ENCODE results near the gene TXN. TPM values are rescaled to one million over a fixed set of nuclear protein-coding genes. Genes with fewer than 3 reads are reported as not detected.
A peak's percentile ranks its signal among the peaks of the same experiment; 100 is the strongest.

Gene TXN
- total and polyA plus RNA-seq, 8 donors: 148 to 308 (median 151) TPM

- intact Hi-C loops (cut with DNase I): no loop called here
- ATAC-seq: no peak
- H3K4me3 ChIP-seq: no peak overlapping the region
- H3K36me3 ChIP-seq: no peaks in the 10 kb centered on the region
- H3K9me3 ChIP-seq: no peaks in the 10 kb centered on the region
- TF ChIP-seq, protein P1, sequence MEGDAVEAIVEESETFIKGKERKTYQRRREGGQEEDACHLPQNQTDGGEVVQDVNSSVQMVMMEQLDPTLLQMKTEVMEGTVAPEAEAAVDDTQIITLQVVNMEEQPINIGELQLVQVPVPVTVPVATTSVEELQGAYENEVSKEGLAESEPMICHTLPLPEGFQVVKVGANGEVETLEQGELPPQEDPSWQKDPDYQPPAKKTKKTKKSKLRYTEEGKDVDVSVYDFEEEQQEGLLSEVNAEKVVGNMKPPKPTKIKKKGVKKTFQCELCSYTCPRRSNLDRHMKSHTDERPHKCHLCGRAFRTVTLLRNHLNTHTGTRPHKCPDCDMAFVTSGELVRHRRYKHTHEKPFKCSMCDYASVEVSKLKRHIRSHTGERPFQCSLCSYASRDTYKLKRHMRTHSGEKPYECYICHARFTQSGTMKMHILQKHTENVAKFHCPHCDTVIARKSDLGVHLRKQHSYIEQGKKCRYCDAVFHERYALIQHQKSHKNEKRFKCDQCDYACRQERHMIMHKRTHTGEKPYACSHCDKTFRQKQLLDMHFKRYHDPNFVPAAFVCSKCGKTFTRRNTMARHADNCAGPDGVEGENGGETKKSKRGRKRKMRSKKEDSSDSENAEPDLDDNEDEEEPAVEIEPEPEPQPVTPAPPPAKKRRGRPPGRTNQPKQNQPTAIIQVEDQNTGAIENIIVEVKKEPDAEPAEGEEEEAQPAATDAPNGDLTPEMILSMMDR (IDR thresholded peaks at IDR 0.05): no peak
- H3K27me3 ChIP-seq: no peaks in the 10 kb centered on the region
- H3K4me1 ChIP-seq: no peaks in the 10 kb centered on the region
- no peak overlapping the region for H3K27ac ChIP-seq
- DNase-seq: peak in 1 of 4 donors; percentile 75
These were observed 35.7 kb upstream of the TXN start for GRCh38 chr9:110291921-110292557.

- Histone ChIP-seq H3K4me1 (no peaks in the 10 kb centered on the region), H3K27ac (peak overlapping the region in 1 of 2 donors; percentile 59), H3K36me3 (no peaks in the 10 kb centered on the region), H3K27me3 (no peaks in the 10 kb centered on the region), H3K9me3 (no peaks in the 10 kb centered on the region), H3K4me3 (no peak overlapping the region)
- intact Hi-C loops (cut with DNase I): no loop called here
- no peak for DNase-seq
- ATAC-seq: no peak
- TF ChIP-seq, protein P1 (IDR thresholded peaks at IDR 0.05): no peak
These were observed 33.7 kb upstream of the TXN start for GRCh38 chr9:110290001-110290400.

DNA sequence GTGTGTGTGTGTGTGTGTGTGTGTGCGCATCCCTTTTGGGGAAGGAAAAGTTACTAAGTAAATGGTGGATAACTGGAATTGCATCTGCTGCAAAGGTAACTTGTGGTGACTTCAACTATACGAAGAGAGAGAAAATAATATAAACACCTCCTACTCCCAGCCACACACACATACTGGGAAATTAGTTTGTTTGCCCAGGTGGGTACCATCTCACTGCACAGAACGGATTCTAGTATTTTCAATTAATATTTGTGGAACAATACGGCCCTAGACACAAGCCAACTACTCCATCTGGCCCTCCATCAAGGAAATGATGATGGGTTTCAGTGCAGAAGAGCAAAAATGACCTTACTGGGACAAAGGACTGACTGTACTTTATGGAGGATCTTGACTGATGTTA is 32.2 kb upstream of the TXN start:
- no peaks in the 10 kb centered on the region for H3K36me3 ChIP-seq
- ATAC-seq (no peak), DNase-seq (no peak)
- no peak overlapping the region for H3K27ac ChIP-seq
- H3K9me3 ChIP-seq: no peaks in the 10 kb centered on the region
- no peaks in the 10 kb centered on the region for H3K27me3 ChIP-seq
- H3K4me1 ChIP-seq: no peaks in the 10 kb centered on the region
- TF ChIP-seq, protein P1 (IDR thresholded peaks at IDR 0.05): no peak
- intact Hi-C loops (cut with DNase I): no loop called here
- H3K4me3 ChIP-seq: no peak overlapping the region

GRCh38 chr9:110287289-110287680 is 31.0 kb upstream of the TXN start:
- no peak for ATAC-seq
- TF ChIP-seq, protein P1 (IDR thresholded peaks at IDR 0.05): no peak
- intact Hi-C loops (cut with DNase I): no loop called here

DNA sequence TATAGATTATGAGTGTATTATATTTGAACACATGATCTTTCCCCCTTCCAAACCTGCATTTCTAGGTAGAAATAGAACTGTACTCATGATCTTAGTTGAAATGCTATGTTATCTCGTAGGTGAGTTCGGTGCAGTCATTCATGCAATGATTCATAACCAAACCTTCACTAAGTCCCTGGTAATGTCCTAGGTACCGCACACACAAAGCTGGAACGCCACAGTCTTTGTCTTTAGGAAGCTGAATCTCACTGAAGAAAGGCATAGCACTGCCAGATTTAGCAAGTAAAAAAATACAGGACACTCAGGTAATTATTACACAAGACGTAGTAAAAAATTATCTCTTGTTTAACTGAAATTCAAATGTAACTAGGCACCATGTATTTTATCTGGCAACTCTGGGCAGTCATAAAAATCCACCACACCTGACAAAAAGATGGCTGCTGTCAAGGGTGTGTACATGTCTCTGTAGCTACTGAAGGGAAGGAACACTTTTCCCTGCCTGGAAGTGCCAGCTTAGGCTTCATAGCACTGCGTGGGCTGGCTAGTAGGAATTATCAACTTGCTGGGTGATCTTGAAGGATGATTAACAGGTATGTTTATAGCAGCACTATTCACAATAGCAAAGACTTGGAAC is 28.0 kb upstream of the TXN start:
- Histone ChIP-seq H3K9me3 (no peaks in the 10 kb centered on the region), H3K27ac (no peak overlapping the region), H3K27me3 (no peaks in the 10 kb centered on the region), H3K36me3 (no peaks in the 10 kb centered on the region), H3K4me3 (no peak overlapping the region), H3K4me1 (no peaks in the 10 kb centered on the region)
- TF ChIP-seq, protein P1 (IDR thresholded peaks at IDR 0.05): no peak
- no peak for DNase-seq
- intact Hi-C loops (cut with DNase I): no loop called here
- ATAC-seq: no peak

More at GRCh38 chr9:110287289-110287680, 31.0 kb upstream of the TXN start:
- no peaks in the 10 kb centered on the region for H3K27me3 ChIP-seq
- no peak for DNase-seq
- no peaks in the 10 kb centered on the region for H3K9me3 ChIP-seq
- no peaks in the 10 kb centered on the region for H3K4me1 ChIP-seq
- H3K36me3 ChIP-seq: no peaks in the 10 kb centered on the region
- no peak overlapping the region for H3K4me3 ChIP-seq
- no peak overlapping the region for H3K27ac ChIP-seq

Measured in left lung (tissue), 10 donors.